ENCODE measurements around the gene ANGEL2. TPM values are rescaled to one million over a fixed set of nuclear protein-coding genes. Genes with fewer than 3 reads are reported as not detected.
A peak's percentile ranks its signal among the peaks of the same experiment; 100 is the strongest.
"Not testable (repeated sequence)": the region's sequence is repeated elsewhere in the genome, so short reads cannot be mapped to it uniquely, and the experiment has no call there.

ANGEL2 gene
- total RNA-seq, 1 donor from 2014 or later = 44.2 TPM

- H3K4me3 Mint-ChIP-seq; H3K27ac Mint-ChIP-seq; DNase-seq (ENCODE audit: low spot score); intact Hi-C loops (cut with micrococcal nuclease); H3K36me3 Mint-ChIP-seq (ENCODE audit: low read depth); H3K9me3 Mint-ChIP-seq; H3K4me1 Mint-ChIP-seq (ENCODE audit: low read depth): not testable (repeated sequence)
- H3K27me3 Mint-ChIP-seq (ENCODE audit: insufficient read depth) = peaks cover 26% of the 10 kb centered on the region
Observed at GRCh38 chr1:212964993-212965392, 50.7 kb downstream of the ANGEL2 start.

- H3K9me3 Mint-ChIP-seq = no peaks in the 10 kb centered on the region
- H3K4me3 Mint-ChIP-seq = no peak overlapping the region
- no peak overlapping the region for H3K27ac Mint-ChIP-seq
- peaks cover 7% of the 10 kb centered on the region for H3K4me1 Mint-ChIP-seq (ENCODE audit: low read depth)
- intact Hi-C loops (cut with micrococcal nuclease) = no loop called here
- DNase-seq (ENCODE audit: low spot score) = no peak
- H3K27me3 Mint-ChIP-seq (ENCODE audit: insufficient read depth) = peaks cover 22% of the 10 kb centered on the region
- no peaks in the 10 kb centered on the region for H3K36me3 Mint-ChIP-seq (ENCODE audit: low read depth)
Observed at GRCh38 chr1:212964102-212964501, 51.6 kb downstream of the ANGEL2 start.

DNA sequence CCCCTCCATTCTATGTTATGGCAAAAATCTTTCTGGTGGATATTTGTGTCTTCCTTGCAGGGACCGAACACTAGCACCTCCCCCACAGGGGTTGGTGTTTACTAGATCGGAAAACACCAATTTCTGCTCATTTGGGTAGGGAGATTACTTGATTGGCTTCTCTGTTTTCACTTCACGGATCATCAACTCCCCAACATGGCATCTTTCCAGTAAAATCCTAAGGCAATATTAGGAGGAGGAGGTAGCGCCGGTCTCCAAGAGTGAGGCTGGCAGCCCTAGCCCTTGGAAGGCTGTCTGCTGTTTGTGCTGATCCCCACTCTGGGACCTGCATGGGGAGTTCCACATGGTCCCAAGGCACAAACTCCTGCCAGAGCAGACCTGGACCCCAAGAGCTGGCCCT lies 53.2 kb downstream of the ANGEL2 start:
- intact Hi-C loops (cut with micrococcal nuclease) = no loop called here
- H3K27ac Mint-ChIP-seq = no peak overlapping the region
- no peaks in the 10 kb centered on the region for H3K4me1 Mint-ChIP-seq (ENCODE audit: low read depth)
- no peak overlapping the region for H3K4me3 Mint-ChIP-seq
- DNase-seq (ENCODE audit: low spot score) = no peak
- H3K27me3 Mint-ChIP-seq (ENCODE audit: insufficient read depth) = peaks cover 16% of the 10 kb centered on the region
- H3K36me3 Mint-ChIP-seq (ENCODE audit: low read depth) = no peaks in the 10 kb centered on the region
- H3K9me3 Mint-ChIP-seq = no peaks in the 10 kb centered on the region

- H3K36me3 Mint-ChIP-seq (ENCODE audit: low read depth) = no peaks in the 10 kb centered on the region
- intact Hi-C loops (cut with micrococcal nuclease) = no loop called here
- no peak for DNase-seq (ENCODE audit: low spot score)
Observed at GRCh38 chr1:212960932-212961331, 54.7 kb downstream of the ANGEL2 start.

GRCh38 chr1:212959266-212960220 lies 56.1 kb downstream of the ANGEL2 start:
- no peaks in the 10 kb centered on the region for H3K9me3 Mint-ChIP-seq
- no peaks in the 10 kb centered on the region for H3K36me3 Mint-ChIP-seq (ENCODE audit: low read depth)
- no peak overlapping the region for H3K4me3 Mint-ChIP-seq
- intact Hi-C loops (cut with micrococcal nuclease) = no loop called here
- H3K27me3 Mint-ChIP-seq (ENCODE audit: insufficient read depth) = peaks cover 20% of the 10 kb centered on the region
- no peaks in the 10 kb centered on the region for H3K4me1 Mint-ChIP-seq (ENCODE audit: low read depth)
- no peak overlapping the region for H3K27ac Mint-ChIP-seq
- no peak for DNase-seq (ENCODE audit: low spot score)

More at GRCh38 chr1:212960932-212961331, 54.7 kb downstream of the ANGEL2 start:
- no peak overlapping the region for H3K27ac Mint-ChIP-seq
- peaks cover 20% of the 10 kb centered on the region for H3K27me3 Mint-ChIP-seq (ENCODE audit: insufficient read depth)
- H3K9me3 Mint-ChIP-seq = no peaks in the 10 kb centered on the region
- no peak overlapping the region for H3K4me3 Mint-ChIP-seq
- H3K4me1 Mint-ChIP-seq (ENCODE audit: low read depth) = no peaks in the 10 kb centered on the region

DNA sequence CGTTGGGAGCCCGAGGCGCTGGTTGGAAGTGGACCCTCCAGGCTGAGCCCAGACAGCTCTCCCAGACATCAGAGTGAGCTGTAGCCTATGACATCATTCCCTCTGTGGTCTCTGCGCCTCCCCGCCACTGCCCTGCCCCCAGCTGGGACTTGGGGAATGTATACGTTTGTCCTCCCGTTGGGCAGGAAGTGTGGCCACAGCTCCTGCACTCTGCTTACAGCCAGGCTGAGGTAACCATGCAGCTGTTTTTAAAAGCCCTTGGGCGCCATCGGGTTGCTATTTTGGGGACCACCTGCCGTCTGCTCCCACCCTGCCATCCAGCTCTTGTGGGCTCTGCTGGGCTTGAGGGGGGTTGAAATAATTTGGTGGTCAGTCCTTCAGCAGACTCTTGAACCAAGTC lies 57.5 kb downstream of the ANGEL2 start:
- Mint-ChIP-seq H3K36me3 (ENCODE audit: low read depth) (no peaks in the 10 kb centered on the region), H3K4me1 (ENCODE audit: low read depth) (no peaks in the 10 kb centered on the region), H3K27me3 (ENCODE audit: insufficient read depth) (peaks cover 18% of the 10 kb centered on the region), H3K9me3 (no peaks in the 10 kb centered on the region), H3K4me3 (no peak overlapping the region), H3K27ac (no peak overlapping the region)
- no peak for DNase-seq (ENCODE audit: low spot score)
- intact Hi-C loops (cut with micrococcal nuclease) = no loop called here

GRCh38 chr1:212957546-212957945 lies 58.1 kb downstream of the ANGEL2 start:
- Mint-ChIP-seq H3K4me1 (ENCODE audit: low read depth) (no peaks in the 10 kb centered on the region), H3K27me3 (ENCODE audit: insufficient read depth) (peaks cover 24% of the 10 kb centered on the region), H3K36me3 (ENCODE audit: low read depth) (no peaks in the 10 kb centered on the region), H3K27ac (no peak overlapping the region), H3K4me3 (no peak overlapping the region), H3K9me3 (no peaks in the 10 kb centered on the region)
- no peak for DNase-seq (ENCODE audit: low spot score)
- intact Hi-C loops (cut with micrococcal nuclease) = no loop called here

- H3K4me3 Mint-ChIP-seq = no peak overlapping the region
- H3K27ac Mint-ChIP-seq = no peak overlapping the region
- intact Hi-C loops (cut with micrococcal nuclease) = no loop called here
- H3K36me3 Mint-ChIP-seq (ENCODE audit: low read depth) = no peaks in the 10 kb centered on the region
- no peaks in the 10 kb centered on the region for H3K4me1 Mint-ChIP-seq (ENCODE audit: low read depth)
- H3K9me3 Mint-ChIP-seq = no peaks in the 10 kb centered on the region
- no peak for DNase-seq (ENCODE audit: low spot score)
- H3K27me3 Mint-ChIP-seq (ENCODE audit: insufficient read depth) = peaks cover 31% of the 10 kb centered on the region
Observed at GRCh38 chr1:212955961-212956620, 59.6 kb downstream of the ANGEL2 start.

DNA sequence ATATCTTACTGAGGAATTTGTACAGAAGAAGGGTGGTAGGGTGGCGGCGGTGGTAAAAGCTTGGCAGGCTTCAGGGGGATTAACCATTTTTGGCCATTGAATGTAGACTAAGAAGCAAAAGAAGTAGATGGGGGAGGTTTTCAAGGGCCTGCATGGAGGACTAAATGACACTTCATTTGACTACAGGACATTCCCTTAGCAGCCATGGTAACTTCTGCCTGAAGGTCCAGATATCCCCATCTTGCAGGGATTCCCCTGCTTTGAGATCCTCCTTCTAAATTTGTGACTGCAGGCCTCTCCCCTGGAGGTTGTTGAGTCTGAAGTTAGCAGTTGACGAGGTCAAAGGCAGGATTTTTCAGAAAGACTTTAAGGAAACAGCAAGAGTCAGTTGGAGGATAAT lies 60.6 kb downstream of the ANGEL2 start:
- Mint-ChIP-seq H3K27me3 (ENCODE audit: insufficient read depth) (peaks cover 34% of the 10 kb centered on the region), H3K27ac (no peak overlapping the region), H3K4me1 (ENCODE audit: low read depth) (peaks cover 3% of the 10 kb centered on the region), H3K36me3 (ENCODE audit: low read depth) (no peaks in the 10 kb centered on the region), H3K4me3 (no peak overlapping the region), H3K9me3 (no peaks in the 10 kb centered on the region)
- DNase-seq (ENCODE audit: low spot score) = no peak
- intact Hi-C loops (cut with micrococcal nuclease) = no loop called here

DNA sequence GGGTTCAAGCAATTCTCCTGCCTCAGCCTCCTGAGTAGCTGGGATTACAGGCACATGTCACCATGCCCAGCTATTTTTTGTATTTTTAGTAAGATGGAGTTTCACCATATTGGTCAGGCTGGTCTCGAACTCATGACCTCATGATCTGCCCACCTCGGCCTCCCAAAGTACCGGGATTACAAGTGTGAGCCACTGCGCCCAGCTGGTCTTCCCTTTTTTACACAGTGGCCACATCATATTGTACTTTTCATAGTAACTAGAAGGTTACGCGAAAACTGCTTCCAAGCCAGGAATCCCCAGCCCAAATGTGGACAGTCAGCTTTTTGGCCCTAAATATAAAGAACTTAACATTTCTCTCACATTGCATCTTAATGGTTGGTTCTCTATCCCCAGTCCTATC lies 61.2 kb downstream of the ANGEL2 start:
- Mint-ChIP-seq H3K27me3 (ENCODE audit: insufficient read depth) (peaks cover 39% of the 10 kb centered on the region), H3K27ac (no peak overlapping the region), H3K36me3 (ENCODE audit: low read depth) (no peaks in the 10 kb centered on the region), H3K4me3 (no peak overlapping the region), H3K4me1 (ENCODE audit: low read depth) (peaks cover 6% of the 10 kb centered on the region), H3K9me3 (no peaks in the 10 kb centered on the region)
- DNase-seq (ENCODE audit: low spot score) = no peak
- intact Hi-C loops (cut with micrococcal nuclease) = loop anchor here (5.0 kb wide), 1 partner anchor 387 kb away; no protein-coding TSS in a partner anchor

DNA sequence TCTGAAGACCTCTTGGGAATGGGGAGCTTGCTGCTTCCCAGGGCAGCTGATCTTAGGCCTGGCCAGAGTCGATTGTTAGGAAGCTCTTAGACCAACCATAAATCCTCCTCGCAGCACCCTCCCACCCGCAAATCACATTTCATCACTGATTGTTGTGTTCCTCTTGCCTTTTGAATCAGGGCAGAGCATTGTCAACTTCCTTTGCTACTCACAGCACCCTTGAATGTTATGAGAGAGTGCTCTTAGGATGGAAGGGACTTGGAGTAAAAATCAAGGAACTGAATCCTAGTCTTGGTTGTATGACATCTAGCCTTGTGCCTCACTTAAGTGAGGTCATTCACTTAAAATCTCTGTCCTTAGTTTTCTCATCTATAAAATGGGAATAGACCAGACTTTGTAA lies 62.3 kb downstream of the ANGEL2 start:
- Mint-ChIP-seq H3K4me1 (ENCODE audit: low read depth) (peaks cover 6% of the 10 kb centered on the region), H3K36me3 (ENCODE audit: low read depth) (no peaks in the 10 kb centered on the region), H3K27me3 (ENCODE audit: insufficient read depth) (peaks cover 51% of the 10 kb centered on the region), H3K9me3 (peaks cover 3% of the 10 kb centered on the region), H3K4me3 (no peak overlapping the region), H3K27ac (peak overlapping the region; percentile 30)
- DNase-seq (ENCODE audit: low spot score) = no peak
- intact Hi-C loops (cut with micrococcal nuclease) = loop anchor here (5.0 kb wide), 1 partner anchor 386 kb away; no protein-coding TSS in a partner anchor

GRCh38 chr1:212952641-212952976 lies 63.1 kb downstream of the ANGEL2 start:
- intact Hi-C loops (cut with micrococcal nuclease) = loop anchor here (5.0 kb wide), 1 partner anchor 385 kb away; no protein-coding TSS in a partner anchor
- H3K4me3 Mint-ChIP-seq = no peak overlapping the region

More at GRCh38 chr1:212952641-212952976, 63.1 kb downstream of the ANGEL2 start:
- Mint-ChIP-seq H3K4me1 (ENCODE audit: low read depth) (peaks cover 6% of the 10 kb centered on the region), H3K36me3 (ENCODE audit: low read depth) (no peaks in the 10 kb centered on the region), H3K27ac (no peak overlapping the region), H3K27me3 (ENCODE audit: insufficient read depth) (peaks cover 53% of the 10 kb centered on the region), H3K9me3 (peaks cover 3% of the 10 kb centered on the region)
- no peak for DNase-seq (ENCODE audit: low spot score)
